ENCODE measurements around the gene CFAP45. TPM values are rescaled to one million over a fixed set of nuclear protein-coding genes. Genes with fewer than 3 reads are reported as not detected.

CFAP45 gene
- total RNA-seq, 1 experiment from 2014 or later = not detected

DNA sequence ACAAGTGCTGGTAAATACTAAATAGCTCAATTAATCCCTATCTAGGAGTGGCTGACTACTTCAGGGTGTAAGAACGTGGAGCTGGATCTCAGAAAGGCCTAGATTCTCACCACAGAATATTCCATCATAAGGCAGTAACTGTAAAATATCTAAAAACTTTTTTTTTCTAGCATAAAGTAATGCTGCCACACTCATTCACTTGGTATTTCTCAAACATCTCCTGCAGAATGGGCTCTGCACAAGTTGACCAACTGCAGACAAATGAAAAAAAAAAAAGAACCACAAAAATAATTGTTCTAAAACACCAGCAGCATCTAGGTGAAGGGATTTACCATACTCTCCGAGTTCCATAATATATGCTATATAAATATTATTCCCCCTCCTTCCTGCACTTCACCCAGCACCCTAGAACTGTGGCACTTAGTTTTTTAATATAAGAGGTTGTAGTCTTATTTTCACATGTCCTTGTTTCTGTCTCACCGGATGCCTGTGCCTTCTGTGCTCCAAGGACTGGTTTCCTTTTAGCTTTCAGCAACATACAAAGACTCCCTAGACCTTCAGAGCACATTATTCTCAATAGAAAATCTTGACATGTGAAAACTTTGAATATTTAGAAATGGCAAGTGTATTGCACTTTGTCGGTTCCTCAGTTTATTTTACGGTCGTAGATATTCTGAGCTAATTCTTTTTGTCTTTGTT, 46.4 kb downstream of the CFAP45 start:
- no peak for DNase-seq (ENCODE audit: low spot score)

DNA sequence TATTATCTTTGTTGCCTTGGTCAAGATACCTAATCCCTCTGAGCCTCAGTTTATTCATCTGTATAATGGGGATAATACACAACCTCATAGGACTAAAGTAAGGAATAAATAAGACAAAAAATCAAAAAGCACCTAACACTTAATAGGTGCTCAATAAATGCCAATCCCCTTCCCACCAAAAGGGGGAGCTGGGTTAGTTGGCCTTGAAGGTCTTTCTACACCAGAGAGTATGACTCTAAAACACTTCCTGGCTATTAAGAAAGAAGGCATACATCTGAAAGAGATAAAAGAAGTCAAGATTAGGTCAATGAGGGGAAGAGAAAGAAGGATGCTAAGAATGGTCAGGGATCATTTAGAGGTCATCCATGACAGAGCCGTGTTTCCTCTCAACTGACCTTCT, 48.6 kb downstream of the CFAP45 start:
- no peak for DNase-seq (ENCODE audit: low spot score)

DNA sequence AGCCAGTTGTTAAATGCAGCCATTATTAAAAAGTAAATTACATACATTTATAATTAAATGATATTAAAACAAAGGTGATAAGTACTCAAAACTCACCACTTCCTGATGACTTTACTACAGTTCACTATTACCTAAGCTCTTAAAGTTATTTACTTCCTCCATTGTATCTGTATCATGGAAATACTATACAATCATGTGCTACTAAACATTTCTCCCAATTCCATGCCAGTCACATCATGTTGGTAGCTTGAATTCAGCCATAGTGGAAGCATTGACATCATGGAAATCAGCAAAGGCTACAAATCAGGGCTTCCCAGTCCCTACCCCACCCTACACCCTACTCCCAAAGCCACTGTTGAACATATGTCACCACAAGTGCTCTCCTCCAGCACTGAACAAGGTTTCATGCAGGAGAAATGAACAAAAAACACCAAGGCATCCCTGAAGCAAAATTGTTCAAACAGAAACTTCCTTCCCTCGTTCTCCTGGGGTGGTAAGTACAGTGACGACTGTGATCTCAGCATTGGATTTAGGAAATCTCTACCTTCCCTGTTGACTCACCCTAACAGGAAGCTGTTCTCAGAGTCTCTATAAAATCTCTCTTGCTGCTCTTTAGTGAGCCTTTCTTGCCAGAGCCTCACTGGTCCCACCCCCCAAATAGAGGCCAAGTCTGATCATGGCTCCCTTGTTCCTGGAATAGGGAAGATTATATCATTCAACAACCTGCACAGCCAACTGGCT, 50.2 kb downstream of the CFAP45 start:
- no peak for DNase-seq (ENCODE audit: low spot score)

DNA sequence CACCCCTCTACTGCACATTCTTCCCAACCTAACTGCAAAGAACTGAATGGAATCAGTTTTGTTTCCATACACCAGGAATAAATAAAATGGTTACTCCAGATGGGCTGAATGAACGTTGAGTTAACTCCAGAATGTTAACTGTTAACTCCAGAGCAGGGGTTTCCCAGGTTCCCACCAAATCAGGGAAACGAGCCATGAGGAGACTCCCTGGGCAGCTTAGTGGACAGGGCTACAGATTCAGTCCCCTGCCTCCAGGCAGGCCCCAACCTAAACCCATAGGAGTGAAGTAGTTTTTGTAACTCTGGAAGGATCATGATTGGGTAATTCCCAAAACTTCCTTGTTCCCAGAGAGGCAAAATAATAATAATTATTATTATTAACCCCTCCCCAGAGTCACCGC, 51.6 kb downstream of the CFAP45 start:
- no peak for DNase-seq (ENCODE audit: low spot score)

DNA sequence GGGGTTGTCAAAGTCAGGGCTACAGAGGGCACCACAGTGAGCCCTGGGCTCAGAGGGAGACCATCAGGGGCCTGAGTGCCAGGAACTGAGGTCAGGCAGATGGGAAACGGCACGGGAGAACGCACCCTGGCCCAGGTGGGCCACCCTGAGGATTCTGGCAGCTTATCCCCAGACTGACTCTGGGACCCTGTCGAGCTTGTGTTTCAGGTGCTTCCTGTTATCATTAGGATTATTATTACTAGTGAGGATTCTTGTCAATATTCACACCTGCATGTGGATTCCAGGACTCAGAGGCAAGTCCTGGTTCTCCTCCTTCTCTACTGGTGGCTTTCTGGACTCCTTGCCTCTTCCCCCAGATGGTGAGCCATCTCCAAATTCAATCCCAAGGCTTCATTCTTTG, 52.7 kb downstream of the CFAP45 start:
- no peak for DNase-seq (ENCODE audit: low spot score)

DNA sequence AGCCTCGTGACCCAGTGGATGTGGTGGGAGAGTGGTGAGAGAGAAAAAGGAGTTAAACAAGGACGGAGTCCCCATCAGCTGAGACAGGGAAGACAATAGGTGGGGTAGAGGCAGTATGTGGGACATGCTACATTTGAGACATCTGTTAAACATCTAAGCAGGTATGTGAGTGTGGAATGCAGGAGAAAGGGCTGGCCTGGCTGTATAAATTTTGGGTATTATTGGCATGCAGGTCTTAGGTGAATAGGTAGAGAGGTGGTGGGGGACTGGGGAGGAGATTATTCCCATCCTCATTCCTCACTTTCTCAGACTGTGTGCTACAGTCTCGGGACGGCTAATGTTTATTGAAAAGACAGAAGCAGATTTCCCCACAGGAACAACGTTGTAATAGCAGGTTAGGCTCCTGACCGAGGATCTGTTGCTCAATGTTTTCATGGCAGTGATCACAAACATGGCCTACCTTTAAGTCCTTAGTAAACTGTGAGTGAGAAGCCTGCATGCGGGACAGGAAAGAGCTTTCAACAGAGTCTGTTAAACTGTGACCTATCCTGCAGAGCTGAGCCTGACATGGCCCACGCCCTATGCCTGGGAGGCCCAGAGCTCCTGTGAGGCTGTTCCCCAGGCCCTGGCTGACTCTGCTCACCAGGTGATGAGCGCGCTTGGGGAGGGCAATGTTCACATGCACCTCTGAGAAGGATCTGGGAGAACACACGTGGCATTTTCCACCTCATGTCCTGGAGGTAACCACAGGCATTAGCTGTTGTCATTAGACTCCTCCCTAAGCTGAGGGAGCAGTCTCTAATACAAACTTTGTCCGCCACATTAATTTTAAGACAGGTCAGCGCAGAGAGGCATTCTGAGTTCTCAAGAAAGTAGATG, 54.0 kb downstream of the CFAP45 start:
- DNase-seq (ENCODE audit: low spot score) = no peak

DNA sequence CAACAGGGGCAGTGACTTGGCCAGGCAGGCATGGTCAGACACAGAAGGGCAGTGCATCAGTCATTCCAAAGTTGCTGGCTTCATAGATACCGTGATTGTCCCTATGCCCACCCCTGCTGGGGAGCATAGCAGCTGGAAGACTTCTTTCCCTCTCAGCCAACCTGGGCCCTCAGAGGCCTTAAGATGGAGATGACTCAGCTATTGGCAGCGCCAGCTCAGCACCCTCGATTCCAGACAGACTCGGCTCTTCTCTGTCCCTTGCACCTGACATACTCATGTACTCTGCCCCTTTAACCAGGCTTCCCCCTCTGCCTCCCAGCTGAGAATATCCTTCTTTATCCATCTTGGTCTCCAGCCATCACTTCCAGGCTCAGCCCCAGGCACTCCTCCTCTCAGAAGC, 56.5 kb downstream of the CFAP45 start:
- DNase-seq (ENCODE audit: low spot score) = no peak

DNA sequence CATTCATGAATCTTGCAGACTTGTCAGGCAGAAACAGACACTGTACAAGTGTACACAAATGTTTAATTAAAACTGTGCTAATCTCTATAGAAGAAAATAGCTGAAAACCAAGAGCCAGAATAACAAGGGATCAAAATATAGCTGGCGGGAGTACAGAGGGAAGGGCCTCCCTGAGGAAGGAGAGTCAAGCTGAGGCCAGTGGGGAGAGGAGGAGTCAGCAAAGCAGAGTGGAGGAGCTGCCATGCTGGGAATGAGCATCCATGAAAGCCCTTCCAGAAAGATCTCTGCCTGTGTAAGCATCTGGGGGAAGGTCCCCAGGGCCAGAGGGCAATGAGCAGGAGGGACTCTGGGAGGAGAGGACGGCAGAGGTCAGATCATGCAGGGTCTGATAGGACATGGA, 58.2 kb downstream of the CFAP45 start:
- DNase-seq (ENCODE audit: low spot score) = no peak

DNA sequence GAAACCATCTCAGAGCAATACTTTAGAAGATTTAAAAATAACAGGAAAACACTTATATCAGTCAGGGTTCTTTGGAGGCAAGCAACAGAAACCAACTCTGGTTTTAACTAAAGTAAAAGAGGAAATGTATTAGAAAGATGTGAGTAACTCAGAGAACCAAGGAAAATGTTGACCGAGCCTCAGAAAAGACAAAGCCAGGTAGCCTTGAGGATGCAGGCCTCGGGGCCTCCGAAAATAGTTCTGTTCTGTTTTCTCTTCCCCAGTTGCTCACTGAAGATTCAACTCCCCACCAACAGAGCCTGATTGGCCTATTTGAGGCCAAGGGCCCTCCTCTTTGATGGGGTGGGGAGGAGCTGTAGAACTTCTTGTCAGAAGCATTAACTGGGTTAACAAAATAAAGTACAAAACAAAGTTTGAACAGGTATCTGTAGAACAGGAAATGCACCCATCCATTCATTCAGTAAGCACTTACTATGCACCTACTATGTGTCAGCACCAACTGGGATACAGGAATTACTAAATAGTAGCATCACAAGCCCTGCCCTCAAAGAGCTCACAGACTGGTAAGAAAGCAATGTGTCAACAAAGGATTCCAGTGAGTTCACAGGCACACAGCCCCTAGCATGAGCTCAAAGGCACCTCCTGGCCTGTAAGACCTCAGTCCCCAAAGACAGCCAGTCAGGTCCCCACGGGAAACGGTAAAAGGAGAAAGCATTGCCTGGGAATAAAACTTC, 60.7 kb downstream of the CFAP45 start:
- no peak for DNase-seq (ENCODE audit: low spot score)

DNA sequence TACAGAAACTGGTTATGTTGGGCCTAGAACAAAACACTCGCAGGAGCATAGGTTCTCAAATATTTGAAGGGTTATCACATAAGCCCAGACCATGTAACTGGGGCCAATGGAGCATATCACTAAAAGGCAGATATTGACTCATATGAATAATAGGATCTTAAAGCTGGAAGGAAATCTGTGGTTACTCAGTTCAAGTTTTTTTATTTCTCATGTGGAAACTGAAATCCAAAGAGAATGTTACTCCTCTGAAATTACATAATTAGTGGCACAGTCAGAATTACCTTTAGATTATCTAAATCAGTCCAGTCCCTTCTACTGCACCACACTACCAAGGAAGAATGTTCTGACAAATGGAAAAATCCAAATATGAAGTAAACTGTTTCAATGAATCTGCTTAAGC, 61.2 kb downstream of the CFAP45 start:
- DNase-seq (ENCODE audit: low spot score) = no peak

DNA sequence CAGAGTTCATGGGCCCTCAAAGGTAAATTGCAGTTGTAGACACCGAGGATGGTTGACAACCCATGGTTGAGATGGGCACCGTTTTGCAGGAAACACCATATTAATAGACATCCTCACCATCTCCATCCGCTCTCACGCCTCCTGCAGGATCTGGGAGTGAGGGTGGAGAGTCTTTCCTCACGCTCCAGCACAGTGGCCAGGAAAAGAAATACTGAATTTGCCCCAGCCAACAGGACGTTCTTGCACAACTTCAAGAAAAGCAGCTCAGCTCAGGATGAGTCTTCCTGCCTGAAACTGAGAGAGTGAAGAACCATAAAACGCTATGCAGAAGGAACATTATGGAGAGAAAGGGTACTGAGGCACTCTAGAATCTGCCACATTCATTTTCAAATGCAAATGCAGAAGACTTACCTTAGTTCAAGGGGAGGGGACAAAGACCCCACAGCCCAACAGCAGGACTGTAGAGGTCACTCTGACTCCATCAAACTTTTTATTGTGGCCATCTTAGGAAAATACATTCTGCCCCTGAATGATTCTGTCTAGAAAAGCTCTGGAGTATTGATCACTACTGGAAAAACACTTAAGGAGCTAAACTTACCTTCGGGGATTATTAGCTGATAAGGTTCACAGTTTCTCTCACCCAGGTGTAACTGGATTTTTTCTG, 64.0 kb downstream of the CFAP45 start:
- DNase-seq (ENCODE audit: low spot score) = no peak

DNA sequence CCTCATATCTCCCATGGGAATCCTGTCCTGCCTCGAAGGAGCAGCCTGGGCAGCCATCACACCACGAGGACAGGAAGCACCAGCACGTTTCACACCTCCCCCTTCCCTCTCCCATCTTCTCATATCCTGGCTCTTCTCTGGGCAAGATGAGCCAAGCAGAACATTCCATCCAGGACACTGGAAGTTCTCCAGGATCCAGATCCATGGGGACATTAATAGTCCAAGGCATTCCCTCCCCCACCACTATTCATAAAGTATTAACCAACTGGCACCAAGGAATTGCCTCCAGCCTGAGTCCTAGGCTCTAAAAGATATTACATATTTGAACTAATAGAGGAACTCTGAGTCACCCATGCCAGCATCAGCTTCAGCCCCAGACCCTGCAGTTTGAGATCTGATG, 64.6 kb downstream of the CFAP45 start:
- no peak for DNase-seq (ENCODE audit: low spot score)

DNA sequence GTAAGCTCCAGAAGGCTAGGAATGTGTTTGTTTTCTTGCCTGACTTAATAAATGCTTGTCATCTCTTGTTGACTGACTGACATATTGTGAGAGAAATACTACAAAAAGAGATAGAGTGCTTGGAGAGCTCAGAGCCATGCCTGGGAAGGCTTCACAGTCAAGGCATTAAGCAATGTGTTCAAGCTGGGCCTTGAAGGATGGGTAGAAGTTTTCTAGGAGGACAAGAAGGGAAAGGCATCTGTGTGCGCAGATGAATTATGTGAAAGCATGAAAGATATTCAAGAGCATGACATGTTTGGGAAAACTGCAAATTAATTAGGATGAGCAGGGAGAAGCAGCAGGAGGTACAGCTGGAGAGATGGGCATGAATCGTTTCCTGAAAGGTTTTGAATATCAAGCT, 67.7 kb downstream of the CFAP45 start:
- DNase-seq (ENCODE audit: low spot score) = no peak

DNA sequence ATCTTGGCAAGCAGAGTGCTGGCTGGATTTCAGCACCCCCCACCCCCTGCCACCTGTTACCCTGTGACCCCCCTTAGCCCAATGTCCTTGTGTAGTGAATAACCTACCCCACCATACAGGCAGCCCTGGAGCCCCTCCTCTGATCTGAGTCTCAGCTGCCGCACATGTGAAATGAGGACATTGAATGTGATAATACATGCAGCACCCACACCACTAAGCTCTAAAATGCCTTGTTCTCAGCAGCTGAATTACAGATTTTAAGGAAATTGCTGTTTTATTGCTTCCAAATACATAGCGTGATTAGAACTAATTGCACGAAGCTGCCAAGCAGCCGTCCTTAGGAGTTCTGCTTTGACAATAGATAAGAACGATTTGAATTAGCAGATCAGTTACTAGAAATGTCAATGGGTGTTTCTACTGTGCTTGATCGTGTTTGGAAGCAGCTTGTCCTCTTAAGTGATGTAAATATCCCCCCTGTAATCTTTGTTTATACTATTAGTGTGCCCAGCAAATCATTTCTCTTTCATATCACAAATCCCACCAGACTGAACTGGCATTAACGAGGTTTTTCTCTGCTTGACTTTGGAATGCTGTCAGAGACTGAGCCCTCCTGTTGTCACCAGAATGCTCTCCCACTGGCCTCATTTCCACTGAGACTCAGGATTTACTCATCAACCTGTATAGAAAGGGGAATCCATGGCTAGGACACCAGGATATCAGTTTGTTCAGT, 68.4 kb downstream of the CFAP45 start:
- DNase-seq (ENCODE audit: low spot score) = no peak

DNA sequence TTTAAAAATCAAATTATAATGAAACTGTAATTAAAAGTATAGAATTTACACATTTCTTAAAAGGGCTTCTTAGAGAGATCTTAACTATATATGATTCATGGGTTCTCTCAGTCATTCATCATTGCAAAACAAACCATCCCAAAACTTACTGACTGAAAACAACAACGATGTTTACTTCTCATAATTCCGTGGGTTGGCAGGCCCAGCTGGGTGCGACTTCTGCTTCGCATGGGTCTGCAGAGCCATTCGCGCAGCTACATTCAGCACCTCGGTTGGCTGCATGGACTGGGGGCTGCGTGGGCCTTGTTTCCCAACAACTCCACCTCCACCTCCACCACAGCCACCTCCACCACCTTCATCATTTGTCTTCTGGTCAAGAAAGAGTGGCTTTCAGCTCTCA, 69.2 kb downstream of the CFAP45 start:
- DNase-seq (ENCODE audit: low spot score) = no peak

DNA sequence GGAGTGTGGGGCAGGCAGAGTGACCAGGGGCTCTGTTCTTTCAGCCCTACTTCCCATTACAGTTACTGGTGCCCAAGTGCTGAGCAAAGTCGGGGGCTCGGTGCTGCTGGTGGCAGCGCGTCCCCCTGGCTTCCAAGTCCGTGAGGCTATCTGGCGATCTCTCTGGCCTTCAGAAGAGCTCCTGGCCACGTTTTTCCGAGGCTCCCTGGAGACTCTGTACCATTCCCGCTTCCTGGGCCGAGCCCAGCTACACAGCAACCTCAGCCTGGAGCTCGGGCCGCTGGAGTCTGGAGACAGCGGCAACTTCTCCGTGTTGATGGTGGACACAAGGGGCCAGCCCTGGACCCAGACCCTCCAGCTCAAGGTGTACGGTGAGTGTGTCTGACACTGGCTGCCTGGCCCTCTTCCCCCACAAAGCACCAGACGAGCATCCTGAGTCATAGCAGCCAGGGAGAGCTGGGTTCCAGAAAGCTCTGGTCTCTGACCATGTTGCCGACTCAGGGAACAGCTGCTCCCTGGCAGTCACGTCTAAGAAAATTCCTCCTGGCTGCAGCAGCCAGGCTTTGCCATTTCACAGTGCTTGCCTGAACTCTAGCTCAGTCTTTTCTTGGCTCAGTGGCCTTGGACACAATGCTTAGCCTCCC, 70.0 kb downstream of the CFAP45 start:
- DNase-seq (ENCODE audit: low spot score) = no peak

DNA sequence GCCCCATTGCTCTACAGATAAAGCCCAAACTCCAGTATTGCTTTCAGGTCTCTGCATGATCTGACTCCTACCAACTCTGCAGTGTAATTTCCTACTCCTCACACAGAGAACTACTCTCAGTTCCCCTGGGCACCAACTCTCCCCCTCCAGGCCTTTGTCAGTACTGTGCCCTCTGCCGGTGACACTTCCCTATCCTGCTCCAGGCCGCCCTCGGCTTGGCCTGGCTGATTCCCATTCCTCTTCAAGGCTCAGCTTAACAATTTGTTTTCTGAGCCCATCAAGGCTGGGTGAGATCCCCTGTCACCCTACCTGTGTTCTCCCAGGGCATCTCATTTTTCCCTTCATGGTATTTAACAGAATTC, 70.7 kb downstream of the CFAP45 start:
- DNase-seq (ENCODE audit: low spot score) = peak; percentile 57

DNA sequence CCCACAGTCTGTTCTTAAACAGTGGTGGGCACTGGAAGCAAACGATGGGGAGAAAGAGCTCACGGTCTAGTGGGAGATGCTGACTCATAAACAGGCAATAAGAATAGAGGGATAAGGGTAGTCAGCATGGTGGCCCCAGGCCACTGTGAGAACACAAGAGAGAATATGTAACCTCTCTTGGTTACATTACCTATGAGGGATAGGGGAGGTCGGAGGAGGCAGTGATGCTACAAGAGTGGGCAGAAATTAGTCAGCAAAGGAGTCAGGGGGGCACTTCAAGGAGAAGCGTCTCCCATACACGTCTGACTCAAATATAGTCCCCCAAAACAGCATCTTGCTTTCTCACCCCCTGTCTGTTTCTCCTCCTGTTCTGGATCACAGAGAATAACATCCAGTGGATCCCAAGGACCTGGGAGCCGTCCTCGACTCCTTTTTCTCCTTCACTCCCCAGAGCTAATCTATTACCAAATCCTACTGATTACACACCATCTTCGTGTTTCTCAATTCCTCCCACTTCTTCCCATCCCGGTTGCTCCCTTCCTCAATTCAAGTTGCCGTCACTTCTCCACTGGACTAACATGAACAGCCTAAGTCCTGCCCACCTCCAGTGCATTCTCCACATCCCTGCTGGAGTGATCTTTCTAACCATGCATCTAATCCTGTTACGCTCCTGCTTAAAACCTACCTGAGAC, 71.2 kb downstream of the CFAP45 start:
- no peak for DNase-seq (ENCODE audit: low spot score)

DNA sequence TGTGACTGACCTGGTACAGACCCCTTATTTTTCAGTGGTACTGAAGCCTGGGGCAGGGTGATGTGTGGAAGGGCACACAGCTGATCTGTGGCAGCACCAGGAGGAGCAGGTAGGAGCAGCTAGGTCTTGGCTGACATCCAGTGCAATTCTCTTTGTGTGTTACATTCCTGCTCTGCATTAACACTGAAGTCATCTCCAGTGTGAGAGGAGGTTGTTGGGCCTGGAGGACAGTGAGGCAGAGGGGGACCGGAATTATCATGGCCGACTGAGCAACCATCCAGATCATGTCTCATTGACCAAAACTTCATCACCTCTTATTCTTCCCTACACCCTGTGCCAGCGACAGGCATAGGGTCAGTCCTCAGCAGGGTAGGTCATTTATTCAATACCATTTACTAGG, 71.8 kb downstream of the CFAP45 start:
- DNase-seq (ENCODE audit: low spot score) = no peak
